RPMI8226 (cell line): Measurements from ENCODE around the gene DNAJC5G.

Experiments used
- DNase-seq: peaks from one replicate; pipeline ENCODE4 v3.0.0-alpha.2; 2015

Gene DNAJC5G

GRCh38 chr2:27275211-27276150 lies at the start of gene DNAJC5G:
Gene DNAJC5G, plus strand, starts transcription at chr2:27275433. Its CDS starts 1,296 bp downstream, at chr2:27276729.
- DNase-seq = no peak

GRCh38 chr2:27225526-27225925 lies 49.7 kb upstream of the DNAJC5G start:
- DNase-seq = no peak

- DNase-seq = no peak
These were observed 47.7 kb upstream of the DNAJC5G start for GRCh38 chr2:27227501-27227900.

GRCh38 chr2:27231921-27232320 lies 43.3 kb upstream of the DNAJC5G start:
- no peak for DNase-seq

- no peak for DNase-seq
These were observed 41.9 kb upstream of the DNAJC5G start for GRCh38 chr2:27233341-27233740.

GRCh38 chr2:27236136-27236535 lies 39.1 kb upstream of the DNAJC5G start:
- DNase-seq = no peak

- DNase-seq = no peak
These were observed 38.6 kb upstream of the DNAJC5G start for GRCh38 chr2:27236626-27237025.

- DNase-seq = no peak
These were observed 37.8 kb upstream of the DNAJC5G start for GRCh38 chr2:27237341-27237945.

- no peak for DNase-seq
These were observed 36.3 kb upstream of the DNAJC5G start for GRCh38 chr2:27238976-27239375.

- DNase-seq = no peak
These were observed 34.8 kb upstream of the DNAJC5G start for GRCh38 chr2:27240406-27240805.

GRCh38 chr2:27241761-27242613 lies 33.2 kb upstream of the DNAJC5G start:
- DNase-seq = no peak

- no peak for DNase-seq
These were observed 32.6 kb upstream of the DNAJC5G start for GRCh38 chr2:27242614-27242951.

GRCh38 chr2:27243391-27244130 lies 31.7 kb upstream of the DNAJC5G start:
- DNase-seq = no peak

- DNase-seq = no peak
These were observed 30.1 kb upstream of the DNAJC5G start for GRCh38 chr2:27245116-27245515.

GRCh38 chr2:27245626-27246025 lies 29.6 kb upstream of the DNAJC5G start:
- no peak for DNase-seq

GRCh38 chr2:27247893-27248292 lies 27.3 kb upstream of the DNAJC5G start:
- DNase-seq = no peak

GRCh38 chr2:27249159-27249890 lies 25.9 kb upstream of the DNAJC5G start:
- no peak for DNase-seq

- DNase-seq = peak; percentile 67
These were observed 25.2 kb upstream of the DNAJC5G start for GRCh38 chr2:27249891-27250651.

- no peak for DNase-seq
These were observed 24.4 kb upstream of the DNAJC5G start for GRCh38 chr2:27250652-27251379.

- DNase-seq = no peak
These were observed 23.5 kb upstream of the DNAJC5G start for GRCh38 chr2:27251766-27252165.
